DMS153 treated with DMSO at 0.1 percent for 48 hours (cell line): Measurements from ENCODE around the gene RCAN1.

Source experiments
- DNase-seq: peaks from one replicate; lab custom pipeline; 2025; ENCODE audit not compliant: unreplicated experiment; lab: John Stamatoyannopoulos, UW

RCAN1 gene

DNA sequence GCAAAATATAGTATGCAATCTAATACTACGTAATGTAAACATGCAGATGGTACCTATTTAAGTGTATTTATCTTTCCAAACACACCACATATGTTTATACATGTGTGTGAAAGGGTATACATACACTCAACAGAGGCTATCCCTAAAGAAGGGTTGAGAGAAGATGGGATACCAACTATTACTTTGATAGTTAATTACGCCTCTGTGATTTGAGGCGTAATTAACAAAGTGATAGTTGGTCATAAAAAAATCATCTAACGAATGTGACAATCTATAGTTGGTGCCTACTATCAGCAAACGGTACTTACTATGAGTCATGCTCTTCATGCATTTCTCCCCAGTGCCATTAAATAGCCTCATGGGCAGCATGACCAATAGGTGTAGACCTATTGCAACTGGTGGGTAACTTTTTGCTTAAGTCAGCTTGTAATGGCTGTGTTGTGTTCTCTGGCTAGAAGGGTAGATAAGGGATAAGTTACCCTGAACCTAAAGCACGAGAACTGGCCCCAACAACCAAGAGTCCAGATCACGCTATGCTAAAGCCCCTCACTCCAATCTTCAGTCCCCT lies 15.3 kb downstream of the RCAN1 start:
- no peak for DNase-seq

- peak; percentile 65 for DNase-seq
Measured at GRCh38 chr21:34598931-34599400, 15.9 kb downstream of the RCAN1 start.

DNA sequence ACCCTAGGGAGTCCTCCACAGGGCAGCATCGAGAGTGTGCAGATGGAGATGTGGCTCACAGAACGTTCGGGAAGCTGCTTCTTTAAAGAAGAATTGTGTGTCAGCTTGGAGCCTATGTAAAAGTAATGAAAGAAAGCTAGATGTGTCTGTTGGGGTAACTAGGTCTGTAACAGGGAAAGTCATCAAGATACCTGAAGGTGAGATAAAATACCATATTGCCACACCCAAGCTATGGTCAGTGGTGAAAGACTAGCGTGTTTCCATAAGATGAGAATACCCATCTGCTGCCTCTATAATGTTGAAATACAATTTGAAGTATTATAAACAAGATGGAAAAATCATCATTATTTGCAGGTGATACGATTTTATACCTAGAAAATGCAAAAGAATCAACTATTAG lies 17.5 kb downstream of the RCAN1 start:
- DNase-seq = no peak

GRCh38 chr21:34596561-34597271 lies 18.2 kb downstream of the RCAN1 start:
- no peak for DNase-seq

DNA sequence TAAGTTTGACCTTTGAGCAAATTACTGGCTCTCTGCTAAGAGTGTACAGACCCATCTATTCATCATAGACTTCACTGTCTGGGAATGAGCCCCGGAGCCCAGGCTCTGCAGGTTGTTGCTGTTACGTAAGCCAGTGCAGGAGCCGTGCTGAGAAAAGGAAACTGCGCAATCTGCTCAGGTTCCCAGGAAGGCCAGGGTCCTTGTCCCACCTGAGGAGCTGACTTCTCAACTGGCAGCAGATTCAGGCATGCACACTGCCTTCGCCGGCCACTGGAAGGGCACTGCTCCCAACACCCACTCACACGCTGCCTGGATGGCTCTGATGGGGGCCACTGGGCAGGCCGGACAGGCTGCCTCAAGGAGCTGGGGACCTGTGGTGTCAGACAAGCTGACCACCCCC lies 19.5 kb downstream of the RCAN1 start:
- no peak for DNase-seq

DNA sequence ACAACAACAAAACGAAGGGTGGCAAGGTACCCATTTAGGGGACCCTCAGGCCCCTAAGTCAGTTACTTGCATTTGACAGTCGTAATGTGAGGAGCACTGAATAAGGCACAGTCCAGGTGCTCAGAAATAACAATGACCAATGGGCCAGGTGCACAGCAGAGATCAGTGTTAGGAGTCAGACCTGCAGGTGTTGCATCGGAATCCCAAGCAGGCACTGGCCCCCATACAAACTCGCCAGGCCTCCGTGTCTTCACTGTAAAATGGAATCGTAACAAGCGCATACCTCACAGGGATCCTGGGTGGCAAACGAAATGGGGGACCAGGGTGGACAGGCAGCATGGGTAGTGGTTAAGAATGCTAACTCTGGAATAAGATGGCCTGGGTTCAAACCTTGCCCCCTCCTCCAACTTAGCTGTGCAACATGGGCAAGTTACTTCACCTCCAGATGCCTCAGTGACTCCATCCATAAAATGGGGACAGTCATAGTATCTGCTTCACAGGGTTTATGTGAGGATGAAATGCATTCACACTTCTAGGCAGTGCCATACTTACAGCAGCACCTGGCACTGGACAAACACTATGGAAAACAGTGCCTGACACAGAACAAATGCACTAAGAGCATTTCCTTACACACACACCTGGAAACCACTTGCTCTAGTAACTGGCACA lies 20.2 kb downstream of the RCAN1 start:
- no peak for DNase-seq

DNA sequence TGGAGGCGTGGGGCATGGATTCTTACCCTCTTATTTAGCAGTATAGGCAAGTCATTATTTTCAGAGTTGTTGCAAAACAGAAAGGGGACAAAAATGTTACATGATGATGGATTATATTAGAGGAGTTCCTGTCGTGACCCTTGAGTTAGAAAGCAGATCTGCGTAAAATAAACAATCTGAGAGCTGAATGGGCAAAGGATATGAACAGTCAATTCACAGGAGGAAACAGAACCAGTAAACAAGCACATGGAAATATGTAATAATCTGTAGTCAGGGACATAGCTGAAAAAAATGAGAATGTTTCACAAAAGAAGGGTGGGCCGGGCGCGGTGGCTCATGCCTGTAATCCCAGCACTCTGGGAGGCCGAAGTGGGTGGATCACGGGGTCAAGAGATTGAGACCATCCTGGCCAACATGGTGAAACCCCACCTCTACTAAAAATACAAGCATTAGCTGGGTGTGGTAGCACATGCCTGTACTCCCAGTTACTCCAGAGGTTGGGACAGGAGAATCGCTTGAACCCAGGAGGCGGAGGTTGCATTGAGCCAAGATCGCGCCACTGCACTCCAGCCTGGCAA lies 20.9 kb downstream of the RCAN1 start:
- no peak for DNase-seq

DNA sequence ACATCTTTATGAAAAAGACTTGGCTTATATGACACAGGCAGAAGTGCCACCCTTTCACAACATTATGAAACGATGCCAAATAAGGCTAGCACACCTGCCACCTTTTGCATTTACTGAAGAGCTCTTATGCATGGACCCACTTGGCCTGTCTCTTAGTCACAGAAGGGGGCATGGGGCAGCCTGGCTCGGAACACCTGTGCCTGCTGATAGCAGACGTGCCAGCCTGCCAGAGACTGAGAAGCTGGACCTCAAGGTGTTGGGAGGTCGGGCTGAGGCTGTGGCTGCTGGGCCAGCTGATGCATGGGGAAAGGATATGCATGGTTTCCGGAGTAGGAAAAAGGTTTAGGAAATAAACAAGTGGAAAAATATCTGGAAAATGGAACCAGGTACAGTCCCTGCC lies 21.5 kb downstream of the RCAN1 start:
- peak; percentile 79 for DNase-seq

DNA sequence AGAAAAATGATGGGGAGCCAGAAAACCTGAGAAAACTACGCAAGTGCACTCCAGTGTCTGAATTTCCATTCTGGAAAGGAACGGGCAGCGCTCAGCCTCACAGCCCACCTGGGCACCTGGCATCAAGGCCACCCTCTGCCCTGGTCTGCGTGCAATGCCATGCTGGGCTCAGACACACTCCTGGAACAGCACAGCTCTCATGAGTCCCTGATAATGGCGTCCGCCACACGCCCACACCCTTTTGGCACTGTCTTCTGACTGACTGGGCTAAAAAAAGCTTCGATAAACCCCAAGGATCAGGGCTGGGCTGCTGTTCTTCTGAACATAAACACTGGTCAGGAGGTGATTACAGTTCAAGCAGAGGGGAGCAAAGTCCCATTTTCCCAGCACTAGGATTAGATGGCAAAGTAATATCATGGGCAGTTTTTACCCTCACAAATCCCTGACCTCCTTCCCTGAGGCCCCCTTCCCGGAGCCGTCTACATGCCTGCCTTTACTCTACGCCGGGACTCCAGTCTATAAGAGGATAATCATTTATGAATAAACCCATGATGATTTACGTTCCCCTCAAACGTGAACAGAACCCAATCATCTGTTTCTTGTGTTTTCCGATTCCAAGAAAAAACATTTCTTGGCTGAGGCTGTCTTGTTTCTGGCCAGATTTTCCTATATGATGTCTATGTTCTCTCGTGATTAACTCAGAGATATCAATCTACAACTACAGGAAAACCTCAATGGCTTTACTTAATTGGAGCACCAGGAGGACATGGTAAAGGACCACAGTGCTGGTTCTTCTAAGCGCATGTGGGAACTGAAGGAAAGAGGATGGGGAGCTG lies 22.6 kb downstream of the RCAN1 start:
- DNase-seq = no peak

- no peak for DNase-seq
Measured at GRCh38 chr21:34590520-34590919, 24.4 kb downstream of the RCAN1 start.

GRCh38 chr21:34589511-34590282 lies 25.2 kb downstream of the RCAN1 start:
- no peak for DNase-seq

DNA sequence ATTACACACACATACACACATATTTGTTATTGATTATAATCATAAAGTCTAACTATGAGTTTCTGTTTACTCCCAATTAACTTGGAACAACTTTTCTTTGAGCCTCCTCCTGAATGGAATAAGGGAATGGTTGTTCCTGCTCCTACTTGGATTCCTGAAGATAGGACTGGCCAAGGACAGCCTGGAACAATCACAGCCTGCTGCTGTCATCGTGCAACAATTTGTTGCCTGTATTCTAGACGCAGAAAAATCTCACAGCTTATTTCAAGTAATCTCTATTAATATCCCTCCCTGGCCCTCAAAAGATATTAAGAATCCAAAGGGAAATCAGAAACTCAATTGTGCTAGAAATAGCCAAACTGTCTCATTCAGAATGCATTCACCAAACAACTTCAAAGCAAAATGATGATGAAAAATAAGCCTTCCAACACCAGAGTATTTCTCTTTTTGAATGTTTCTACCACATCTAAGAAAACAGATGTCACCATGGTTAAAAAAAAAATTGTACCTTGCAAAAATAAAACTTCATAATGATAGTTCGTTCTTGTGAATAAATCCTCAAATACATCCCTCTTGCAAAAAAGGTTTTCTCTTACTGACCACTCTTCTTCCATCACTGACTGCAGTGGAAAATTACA lies 30.9 kb downstream of the RCAN1 start:
- DNase-seq = no peak

DNA sequence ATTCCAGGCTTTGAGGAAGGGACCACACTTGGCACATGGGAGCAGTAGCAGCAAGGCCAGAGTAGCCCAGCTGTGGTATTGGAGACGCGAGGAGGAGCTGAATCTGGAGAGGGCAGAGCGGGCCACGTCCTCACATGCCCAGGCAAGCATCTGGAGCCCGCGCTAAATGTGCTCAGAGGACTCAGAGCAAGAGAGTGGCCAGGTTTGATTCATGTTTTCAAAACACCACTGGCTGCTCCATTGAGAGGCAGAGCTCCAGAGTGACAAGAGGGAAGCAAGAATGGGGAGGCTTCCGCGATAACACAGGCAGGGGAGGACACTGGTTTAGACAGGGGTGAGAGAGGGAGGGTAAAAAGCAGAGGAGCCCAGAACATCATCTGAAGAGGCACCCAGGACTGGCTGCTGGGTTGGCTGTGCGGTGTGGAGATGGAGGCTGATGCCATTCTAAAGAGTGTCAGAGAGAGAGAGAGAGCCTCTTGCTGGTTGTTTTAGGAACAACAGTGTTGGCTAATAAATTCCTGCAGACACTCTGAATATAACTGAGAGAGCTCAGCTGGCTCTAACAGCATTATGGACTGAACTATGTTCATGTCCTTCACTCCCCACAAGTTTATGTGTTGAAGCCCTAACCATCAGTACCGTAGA lies 32.3 kb downstream of the RCAN1 start:
- DNase-seq = no peak

GRCh38 chr21:34580181-34580700 lies 34.7 kb downstream of the RCAN1 start:
- DNase-seq = no peak

GRCh38 chr21:34579411-34579810 lies 35.5 kb downstream of the RCAN1 start:
- no peak for DNase-seq

GRCh38 chr21:34576041-34576511 lies 38.8 kb downstream of the RCAN1 start:
- DNase-seq = no peak

DNA sequence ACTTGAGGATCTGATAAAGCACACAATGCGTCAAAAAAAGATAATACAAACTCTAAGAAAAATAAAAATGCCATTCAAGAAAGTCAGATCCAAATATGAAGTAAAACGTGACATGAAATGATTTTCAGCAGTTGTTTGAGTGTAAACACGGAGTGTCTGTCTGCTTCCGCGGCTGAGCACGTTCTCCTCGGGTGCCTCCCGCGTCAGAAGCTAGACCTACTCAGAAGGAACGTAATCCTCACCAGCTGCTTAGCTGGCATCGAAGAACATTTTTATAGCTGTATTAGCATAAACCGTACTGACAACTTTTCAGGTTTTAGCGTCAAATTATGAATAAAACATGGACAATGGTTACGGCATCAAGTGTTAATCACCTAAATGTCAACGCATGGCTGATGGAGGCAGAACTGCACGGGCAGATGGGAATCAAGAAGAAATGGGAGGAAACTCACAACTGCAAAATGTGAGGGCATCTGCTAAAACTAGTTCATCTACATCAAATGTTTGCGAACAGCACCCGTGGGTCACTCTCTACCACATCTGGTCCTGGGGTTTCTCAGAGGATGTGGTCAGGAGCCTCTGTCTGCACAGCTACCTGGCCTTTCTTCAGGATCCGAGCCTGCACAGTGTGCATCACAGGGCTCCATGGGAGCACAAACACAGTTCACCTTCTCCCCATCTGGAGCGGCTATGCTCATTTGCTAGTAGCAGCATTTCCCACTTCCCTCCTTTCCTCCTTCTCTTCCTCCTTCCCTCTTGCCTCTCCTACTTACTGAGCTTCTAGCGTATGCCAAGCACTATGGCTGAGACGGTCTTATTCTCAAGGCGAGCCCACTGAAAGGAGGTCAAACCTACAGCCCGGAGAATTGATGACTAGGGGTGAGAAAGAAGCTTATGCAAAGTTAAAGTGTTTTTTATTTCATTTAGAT lies 40.0 kb downstream of the RCAN1 start:
- no peak for DNase-seq

DNA sequence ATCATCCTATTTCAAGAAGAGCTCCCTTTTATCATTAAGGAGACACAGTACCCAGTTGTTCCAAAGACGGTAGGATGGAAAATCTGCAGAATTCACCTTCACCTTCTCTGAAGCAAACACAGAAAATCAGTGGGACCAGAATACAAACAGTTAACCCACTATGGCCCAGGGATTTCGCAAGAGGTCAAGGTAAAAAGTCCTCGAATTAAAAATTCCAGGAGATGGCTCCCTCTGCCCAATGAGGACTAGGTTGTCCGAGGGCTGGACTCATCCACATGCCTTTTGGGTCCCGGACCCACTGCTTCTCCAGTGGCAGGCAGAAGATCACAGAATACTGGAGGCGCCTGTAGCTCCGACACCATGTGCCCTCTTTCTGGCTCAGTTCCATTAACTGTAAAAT lies 42.9 kb downstream of the RCAN1 start:
- DNase-seq = no peak
